Measurements from ENCODE around the gene LPP.

LPP gene

GRCh38 chr3:188584162-188584529 lies 430.2 kb downstream of the LPP start:
- DNase-seq, result no peak
- Histone ChIP-seq H4K20me1 (ENCODE audit: insufficient read depth, low read length) (no peaks in the 10 kb centered on the region), H3K4me1 (ENCODE audit: insufficient read depth, low read length) (no peaks in the 10 kb centered on the region)

GRCh38 chr3:188584958-188585689 lies 431.2 kb downstream of the LPP start:
- Histone ChIP-seq H3K4me2 (ENCODE audit: insufficient read depth, low read length) (no peak overlapping the region), H2AFZ (ENCODE audit: low read depth, low read length) (no peak overlapping the region), H4K20me1 (ENCODE audit: insufficient read depth, low read length) (no peaks in the 10 kb centered on the region), H3K79me2 (ENCODE audit: insufficient read depth, low read length) (no peaks in the 10 kb centered on the region), H3K4me1 (ENCODE audit: insufficient read depth, low read length) (no peaks in the 10 kb centered on the region), H3K36me3 (ENCODE audit: insufficient read depth, low read length) (no peaks in the 10 kb centered on the region), H3K27me3 (ENCODE audit: insufficient read depth, low read length, poor library complexity) (no peaks in the 10 kb centered on the region), H3K9ac (ENCODE audit: low read depth, low read length) (no peak overlapping the region), H3K27ac (ENCODE audit: low read length) (no peak overlapping the region), H3K9me3 (ENCODE audit: insufficient read depth, low read length, severe bottlenecking) (no peaks in the 10 kb centered on the region), H3K4me3 (ENCODE audit: low read depth in 1 of 2, low read length in 2 of 2) (no peak overlapping the region)
- TF ChIP-seq CTCF (IDR thresholded peaks at IDR 0.05; ENCODE audit: borderline replicate concordance, extremely low read depth, low read length, poor library complexity, severe bottlenecking) (no peak), EZH2 (IDR thresholded peaks at IDR 0.05; ENCODE audit: borderline replicate concordance, low read depth, low read length, severe bottlenecking) (no peak)
- no peak for ATAC-seq (ENCODE audit: insufficient read depth, low read depth)
- DNase-seq, result no peak

More at GRCh38 chr3:188584162-188584529, 430.2 kb downstream of the LPP start:
- H3K9ac ChIP-seq (ENCODE audit: low read depth, low read length), result no peak overlapping the region
- H3K27ac ChIP-seq (ENCODE audit: low read length), result no peak overlapping the region
- no peaks in the 10 kb centered on the region for H3K36me3 ChIP-seq (ENCODE audit: insufficient read depth, low read length)
- H3K9me3 ChIP-seq (ENCODE audit: insufficient read depth, low read length, severe bottlenecking), result no peaks in the 10 kb centered on the region
- H3K4me2 ChIP-seq (ENCODE audit: insufficient read depth, low read length), result no peak overlapping the region
- no peaks in the 10 kb centered on the region for H3K27me3 ChIP-seq (ENCODE audit: insufficient read depth, low read length, poor library complexity)
- no peaks in the 10 kb centered on the region for H3K79me2 ChIP-seq (ENCODE audit: insufficient read depth, low read length)
- no peak overlapping the region for H3K4me3 ChIP-seq (ENCODE audit: low read depth in 1 of 2, low read length in 2 of 2)
- ATAC-seq (ENCODE audit: insufficient read depth, low read depth), result no peak
- no peak for TF ChIP-seq EZH2 (IDR thresholded peaks at IDR 0.05; ENCODE audit: borderline replicate concordance, low read depth, low read length, severe bottlenecking)
- no peak for TF ChIP-seq CTCF (IDR thresholded peaks at IDR 0.05; ENCODE audit: borderline replicate concordance, extremely low read depth, low read length, poor library complexity, severe bottlenecking)
- H2AFZ ChIP-seq (ENCODE audit: low read depth, low read length), result no peak overlapping the region

DNA sequence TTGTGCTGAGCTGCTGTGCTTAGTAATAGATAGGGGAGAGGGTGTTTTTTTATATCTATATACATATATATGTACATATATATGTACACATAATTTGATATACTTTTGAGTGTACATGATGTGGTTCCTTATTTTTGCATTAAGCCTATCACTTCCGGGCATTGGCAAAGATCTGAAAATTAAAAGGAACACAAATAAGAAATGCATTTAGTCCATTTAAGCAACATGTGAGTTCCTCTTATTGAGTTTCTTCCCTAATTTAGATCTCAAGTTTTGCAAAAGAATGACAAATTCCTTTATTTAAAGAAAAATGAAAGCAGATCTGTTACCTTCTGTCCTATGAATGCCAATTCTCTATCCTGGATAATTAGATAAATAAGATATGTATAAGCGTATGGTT lies 435.1 kb downstream of the LPP start:
- no peak for TF ChIP-seq CTCF (IDR thresholded peaks at IDR 0.05; ENCODE audit: borderline replicate concordance, extremely low read depth, low read length, poor library complexity, severe bottlenecking)
- no peaks in the 10 kb centered on the region for H3K9me3 ChIP-seq (ENCODE audit: insufficient read depth, low read length, severe bottlenecking)
- no peak overlapping the region for H3K27ac ChIP-seq (ENCODE audit: low read length)
- no peak overlapping the region for H3K4me3 ChIP-seq (ENCODE audit: low read depth in 1 of 2, low read length in 2 of 2)
- no peaks in the 10 kb centered on the region for H4K20me1 ChIP-seq (ENCODE audit: insufficient read depth, low read length)
- H3K27me3 ChIP-seq (ENCODE audit: insufficient read depth, low read length, poor library complexity), result no peaks in the 10 kb centered on the region
- no peak for DNase-seq
- no peak for ATAC-seq (ENCODE audit: insufficient read depth, low read depth)
- H3K4me2 ChIP-seq (ENCODE audit: insufficient read depth, low read length), result no peak overlapping the region
- H3K79me2 ChIP-seq (ENCODE audit: insufficient read depth, low read length), result no peaks in the 10 kb centered on the region
- no peaks in the 10 kb centered on the region for H3K4me1 ChIP-seq (ENCODE audit: insufficient read depth, low read length)
- H3K36me3 ChIP-seq (ENCODE audit: insufficient read depth, low read length), result no peaks in the 10 kb centered on the region
- no peak overlapping the region for H3K9ac ChIP-seq (ENCODE audit: low read depth, low read length)
- H2AFZ ChIP-seq (ENCODE audit: low read depth, low read length), result no peak overlapping the region

All from DND-41 (cell line).